ENCODE measurements around the gene CBY1. TPM values are rescaled to one million over a fixed set of nuclear protein-coding genes. Genes with fewer than 3 reads are reported as not detected.

Gene CBY1
- total RNA-seq, 3 donors from 2014 or later: 18.1 to 21.1 (median 20.0) TPM

DNA sequence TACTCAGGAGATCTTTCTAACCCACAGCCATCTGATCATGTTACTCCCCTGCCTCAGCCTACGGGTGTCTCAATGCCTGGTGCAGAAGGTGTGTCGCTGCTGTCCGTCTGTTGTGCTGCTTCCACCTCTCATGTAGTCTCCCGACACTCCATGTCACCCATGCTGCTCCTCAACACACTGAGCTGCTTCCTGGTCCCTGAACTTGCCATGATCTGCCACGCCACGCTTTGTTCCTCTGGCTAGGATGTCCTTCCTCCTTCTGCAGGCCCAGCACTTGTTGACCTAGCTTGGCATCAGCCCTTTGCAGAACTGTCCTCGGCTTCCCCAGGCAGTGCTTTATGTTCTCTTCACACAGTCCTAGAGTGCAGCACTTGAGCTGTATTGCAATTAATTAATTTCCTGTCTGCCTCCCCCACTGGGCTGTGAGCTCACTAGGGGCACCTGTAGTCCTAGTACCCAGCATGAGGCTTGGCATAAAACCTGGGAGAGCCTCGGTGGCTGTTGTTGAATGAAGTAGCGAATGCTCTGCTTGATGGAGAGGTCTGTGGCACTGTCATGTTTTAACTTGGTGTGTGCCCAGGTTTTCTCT lies 58.8 kb downstream of the CBY1 start:
- Histone ChIP-seq H3K9me3 (no peaks in the 10 kb centered on the region), H3K4me3 (no peak overlapping the region), H3K36me3 (no peaks in the 10 kb centered on the region), H3K27ac (no peak overlapping the region), H3K27me3 (no peaks in the 10 kb centered on the region), H3K4me1 (no peaks in the 10 kb centered on the region)
- DNase-seq (ENCODE audit: low spot score in 2 of 2): peak in 1 of 2 donors; percentile 31
- intact Hi-C loops (cut with DNase I; ENCODE audit: low total_unique reads): no loop called here
- TF ChIP-seq, protein P1, sequence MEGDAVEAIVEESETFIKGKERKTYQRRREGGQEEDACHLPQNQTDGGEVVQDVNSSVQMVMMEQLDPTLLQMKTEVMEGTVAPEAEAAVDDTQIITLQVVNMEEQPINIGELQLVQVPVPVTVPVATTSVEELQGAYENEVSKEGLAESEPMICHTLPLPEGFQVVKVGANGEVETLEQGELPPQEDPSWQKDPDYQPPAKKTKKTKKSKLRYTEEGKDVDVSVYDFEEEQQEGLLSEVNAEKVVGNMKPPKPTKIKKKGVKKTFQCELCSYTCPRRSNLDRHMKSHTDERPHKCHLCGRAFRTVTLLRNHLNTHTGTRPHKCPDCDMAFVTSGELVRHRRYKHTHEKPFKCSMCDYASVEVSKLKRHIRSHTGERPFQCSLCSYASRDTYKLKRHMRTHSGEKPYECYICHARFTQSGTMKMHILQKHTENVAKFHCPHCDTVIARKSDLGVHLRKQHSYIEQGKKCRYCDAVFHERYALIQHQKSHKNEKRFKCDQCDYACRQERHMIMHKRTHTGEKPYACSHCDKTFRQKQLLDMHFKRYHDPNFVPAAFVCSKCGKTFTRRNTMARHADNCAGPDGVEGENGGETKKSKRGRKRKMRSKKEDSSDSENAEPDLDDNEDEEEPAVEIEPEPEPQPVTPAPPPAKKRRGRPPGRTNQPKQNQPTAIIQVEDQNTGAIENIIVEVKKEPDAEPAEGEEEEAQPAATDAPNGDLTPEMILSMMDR (IDR thresholded peaks at IDR 0.05): no peak
- no peak for TF ChIP-seq POLR2AphosphoS5 (IDR thresholded peaks at IDR 0.05)
- no peak for TF ChIP-seq POLR2A (IDR thresholded peaks at IDR 0.05)

DNA sequence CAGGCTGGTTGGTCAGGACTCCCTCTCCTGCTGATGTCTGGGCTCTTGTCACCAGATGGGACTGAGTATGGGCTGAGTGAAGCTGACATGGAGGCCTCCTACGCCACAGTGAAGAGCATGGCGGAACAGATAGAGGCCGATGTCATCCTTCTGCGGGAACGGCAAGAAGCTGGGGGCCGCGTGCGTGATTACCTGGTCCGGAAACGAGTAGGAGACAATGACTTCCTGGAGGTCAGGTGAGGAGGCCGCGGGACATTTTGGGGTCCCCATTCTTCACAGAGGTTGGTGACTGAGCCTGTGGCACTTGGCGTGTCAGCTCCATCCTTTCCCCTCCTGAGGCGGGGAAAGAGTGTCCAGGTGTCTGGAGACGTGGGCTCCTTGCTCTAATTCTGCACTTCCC lies 59.4 kb downstream of the CBY1 start:
- no peak for TF ChIP-seq POLR2A (IDR thresholded peaks at IDR 0.05)
- TF ChIP-seq, protein P1 (IDR thresholded peaks at IDR 0.05): no peak
- TF ChIP-seq POLR2AphosphoS5 (IDR thresholded peaks at IDR 0.05): no peak
- Histone ChIP-seq H3K27ac (no peak overlapping the region), H3K4me1 (no peaks in the 10 kb centered on the region), H3K4me3 (no peak overlapping the region), H3K36me3 (no peaks in the 10 kb centered on the region), H3K9me3 (no peaks in the 10 kb centered on the region), H3K27me3 (no peaks in the 10 kb centered on the region)
- intact Hi-C loops (cut with DNase I; ENCODE audit: low total_unique reads): no loop called here
- no peak for DNase-seq (ENCODE audit: low spot score in 2 of 2)

DNA sequence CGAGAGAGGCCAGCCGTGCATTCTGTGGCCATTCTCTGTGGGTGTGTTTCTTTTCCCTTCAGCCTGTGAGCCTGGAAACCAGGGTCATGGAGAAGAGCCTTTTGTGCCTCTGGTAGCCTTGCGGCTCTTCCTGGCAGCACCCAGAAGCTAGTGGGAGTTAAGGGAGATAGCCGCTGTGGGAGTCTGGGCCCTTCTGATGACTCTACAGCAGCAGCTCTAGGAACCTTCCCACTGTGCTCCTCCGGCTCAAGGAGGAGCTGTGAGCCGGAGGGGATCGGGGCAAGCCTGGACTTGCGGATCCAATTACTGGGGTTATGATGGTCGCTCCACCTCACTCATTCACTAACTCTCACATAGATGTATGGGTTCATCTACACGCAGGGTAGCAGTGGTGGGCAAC lies 59.8 kb downstream of the CBY1 start:
- Histone ChIP-seq H3K27ac (no peak overlapping the region), H3K4me3 (no peak overlapping the region), H3K9me3 (no peaks in the 10 kb centered on the region), H3K27me3 (no peaks in the 10 kb centered on the region), H3K4me1 (no peaks in the 10 kb centered on the region), H3K36me3 (no peaks in the 10 kb centered on the region)
- no peak for DNase-seq (ENCODE audit: low spot score in 2 of 2)
- intact Hi-C loops (cut with DNase I; ENCODE audit: low total_unique reads): no loop called here
- TF ChIP-seq, protein P1 (IDR thresholded peaks at IDR 0.05): no peak
- TF ChIP-seq POLR2AphosphoS5 (IDR thresholded peaks at IDR 0.05): no peak
- TF ChIP-seq POLR2A (IDR thresholded peaks at IDR 0.05): no peak

GRCh38 chr22:38716826-38717225 lies 60.4 kb downstream of the CBY1 start:
- Histone ChIP-seq H3K27ac (peak overlapping the region in 1 of 2 donors; percentile 19), H3K9me3 (no peaks in the 10 kb centered on the region), H3K4me1 (no peaks in the 10 kb centered on the region), H3K36me3 (no peaks in the 10 kb centered on the region), H3K4me3 (no peak overlapping the region), H3K27me3 (no peaks in the 10 kb centered on the region)
- intact Hi-C loops (cut with DNase I; ENCODE audit: low total_unique reads): no loop called here
- peak in 1 of 2 donors; percentile 38 for DNase-seq (ENCODE audit: low spot score in 2 of 2)
- TF ChIP-seq POLR2A (IDR thresholded peaks at IDR 0.05) (no peak), POLR2AphosphoS5 (IDR thresholded peaks at IDR 0.05) (no peak)
- TF ChIP-seq, protein P1 (IDR thresholded peaks at IDR 0.05): no peak

DNA sequence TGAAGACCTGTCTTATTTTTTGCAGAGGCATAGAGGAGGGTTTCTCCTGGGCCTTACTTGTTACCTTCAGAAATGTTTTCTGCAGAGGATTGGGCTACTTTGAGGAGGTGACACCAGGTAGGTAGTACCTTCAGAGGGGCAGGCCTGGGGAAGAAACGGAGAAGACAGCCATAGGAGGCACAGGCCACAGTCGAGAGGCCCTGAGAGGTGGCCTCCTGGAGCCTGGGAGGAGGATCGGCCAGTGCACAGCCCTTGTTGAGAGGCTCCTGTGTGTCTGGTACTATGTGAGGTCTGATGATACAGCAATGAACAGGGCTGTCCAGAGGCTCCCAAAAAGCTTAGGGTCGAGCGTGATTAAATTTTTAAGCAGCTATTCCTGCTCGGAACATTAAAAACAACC lies 60.8 kb downstream of the CBY1 start:
- no peak for DNase-seq (ENCODE audit: low spot score in 2 of 2)
- TF ChIP-seq POLR2AphosphoS5 (IDR thresholded peaks at IDR 0.05) (no peak), POLR2A (IDR thresholded peaks at IDR 0.05) (no peak)
- TF ChIP-seq, protein P1 (IDR thresholded peaks at IDR 0.05): no peak
- no peaks in the 10 kb centered on the region for H3K36me3 ChIP-seq
- no peak overlapping the region for H3K4me3 ChIP-seq
- H3K27me3 ChIP-seq: no peaks in the 10 kb centered on the region
- H3K9me3 ChIP-seq: no peaks in the 10 kb centered on the region
- intact Hi-C loops (cut with DNase I; ENCODE audit: low total_unique reads): no loop called here
- H3K4me1 ChIP-seq: no peaks in the 10 kb centered on the region
- peak overlapping the region; percentile 19 to 23 for H3K27ac ChIP-seq

All from breast epithelium (tissue), 4 donors.